HG03442 (cell line): ENCODE data around the gene CIZ1.
A peak's percentile ranks its signal among the peaks of the same experiment; 100 is the strongest.

Experiments
- ATAC-seq: cut with Tn5 transposase; IDR thresholded peaks from one replicate; pipeline ENCODE4 v1.9.1; 2021; ENCODE audit warnings: mild to moderate bottlenecking, moderate library complexity; ENCODE audit not compliant: unreplicated experiment

CIZ1 gene

DNA sequence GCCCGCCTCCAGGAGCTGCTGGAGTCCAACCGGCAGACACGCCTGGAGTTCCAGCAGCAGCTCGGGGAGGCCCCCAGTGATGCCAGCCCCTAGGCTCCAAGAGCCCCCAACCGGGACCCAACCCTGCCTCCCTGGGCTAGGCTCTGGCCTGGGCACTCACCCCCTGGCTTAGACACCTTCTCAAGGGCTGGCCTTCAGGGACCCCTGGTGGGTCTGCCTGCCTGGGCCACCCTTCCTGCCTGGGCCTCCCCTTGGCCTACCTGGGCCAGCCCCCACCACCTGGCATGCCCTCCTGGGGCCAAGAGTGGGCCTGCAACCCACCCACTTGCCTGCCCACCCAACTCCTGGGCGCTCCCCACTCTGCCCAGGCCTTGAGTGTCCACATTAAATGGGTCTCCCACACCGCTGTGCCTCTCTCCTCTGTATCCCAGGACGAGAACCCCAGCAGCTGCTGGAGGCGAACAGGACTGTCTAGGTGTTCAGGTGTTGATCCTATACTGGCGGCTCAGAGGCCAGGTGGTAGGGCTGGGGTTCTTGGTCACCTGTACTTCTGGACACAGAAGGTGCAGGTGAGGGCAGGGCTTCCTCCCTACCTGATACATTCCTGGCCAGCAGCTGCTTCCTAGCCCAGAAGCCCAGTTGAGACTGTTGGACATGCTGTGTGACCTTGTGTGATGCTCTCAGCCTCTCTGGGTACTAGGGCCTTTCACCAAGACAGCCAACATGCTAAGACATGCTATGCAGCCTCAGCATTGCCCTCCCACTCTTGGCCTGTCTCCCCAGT is 27.7 kb downstream of the CIZ1 start:
- no peak for ATAC-seq

DNA sequence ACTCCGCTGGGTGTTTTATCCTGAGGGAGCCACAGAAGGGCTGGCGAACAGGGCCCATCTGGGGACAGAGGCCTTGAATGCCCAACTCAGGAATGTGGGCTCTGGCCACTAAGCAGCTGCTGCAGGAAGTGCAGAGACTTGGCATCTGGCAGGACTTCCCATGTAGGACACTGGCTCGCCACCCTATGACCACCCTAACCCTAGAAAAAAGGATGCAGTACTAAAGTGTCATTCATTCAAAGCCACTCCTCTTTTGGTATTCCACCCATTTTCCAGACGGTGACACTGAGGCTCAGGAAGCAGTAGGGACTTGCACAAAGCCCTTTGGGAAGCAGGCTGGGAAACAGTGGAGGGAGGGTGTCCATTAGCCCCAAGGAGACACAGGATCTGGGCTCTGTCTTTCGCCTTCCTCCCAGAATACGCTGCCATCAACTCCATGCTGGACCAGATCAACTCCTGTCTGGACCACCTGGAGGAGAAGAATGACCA is 28.3 kb downstream of the CIZ1 start:
- ATAC-seq, result no peak

DNA sequence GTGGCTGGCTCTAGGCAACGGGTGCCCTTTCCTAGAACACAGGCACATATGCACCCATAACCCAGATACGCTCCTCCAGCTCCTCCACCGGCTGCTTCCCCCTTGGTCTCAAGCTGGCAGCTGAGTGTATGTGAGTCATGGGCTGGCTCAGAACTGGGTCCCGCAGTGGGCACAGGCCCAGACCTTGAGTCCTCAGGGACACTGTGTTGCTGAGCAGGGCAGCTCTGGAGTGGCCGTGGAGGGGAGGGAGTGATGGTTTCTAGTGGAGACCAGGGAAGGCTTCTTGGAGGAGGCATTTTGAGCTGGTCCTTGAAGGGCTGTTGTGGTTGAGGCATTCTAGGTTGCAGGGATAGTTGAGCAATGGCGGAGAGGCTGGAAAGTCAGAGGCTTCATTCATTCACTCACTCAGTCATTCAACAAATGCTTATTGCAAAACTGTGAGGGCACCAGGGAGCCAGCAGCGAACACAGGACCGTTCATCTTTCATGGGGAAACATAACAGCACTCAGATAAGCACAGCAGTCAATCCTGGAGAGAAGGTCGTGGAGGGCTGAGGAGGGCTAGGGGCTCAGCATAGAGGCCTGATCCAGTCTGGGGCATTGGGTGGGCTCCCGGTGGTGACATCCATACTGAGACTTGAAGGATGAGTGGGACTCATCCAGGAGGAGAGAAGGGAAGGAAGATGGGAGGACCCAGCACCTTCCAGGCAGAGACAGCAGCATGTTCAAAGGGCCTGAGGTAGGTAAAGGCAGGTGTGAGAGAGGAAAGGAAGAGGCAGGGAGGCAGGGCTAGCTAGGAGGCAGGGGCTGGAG is 29.0 kb downstream of the CIZ1 start:
- ATAC-seq, result no peak

DNA sequence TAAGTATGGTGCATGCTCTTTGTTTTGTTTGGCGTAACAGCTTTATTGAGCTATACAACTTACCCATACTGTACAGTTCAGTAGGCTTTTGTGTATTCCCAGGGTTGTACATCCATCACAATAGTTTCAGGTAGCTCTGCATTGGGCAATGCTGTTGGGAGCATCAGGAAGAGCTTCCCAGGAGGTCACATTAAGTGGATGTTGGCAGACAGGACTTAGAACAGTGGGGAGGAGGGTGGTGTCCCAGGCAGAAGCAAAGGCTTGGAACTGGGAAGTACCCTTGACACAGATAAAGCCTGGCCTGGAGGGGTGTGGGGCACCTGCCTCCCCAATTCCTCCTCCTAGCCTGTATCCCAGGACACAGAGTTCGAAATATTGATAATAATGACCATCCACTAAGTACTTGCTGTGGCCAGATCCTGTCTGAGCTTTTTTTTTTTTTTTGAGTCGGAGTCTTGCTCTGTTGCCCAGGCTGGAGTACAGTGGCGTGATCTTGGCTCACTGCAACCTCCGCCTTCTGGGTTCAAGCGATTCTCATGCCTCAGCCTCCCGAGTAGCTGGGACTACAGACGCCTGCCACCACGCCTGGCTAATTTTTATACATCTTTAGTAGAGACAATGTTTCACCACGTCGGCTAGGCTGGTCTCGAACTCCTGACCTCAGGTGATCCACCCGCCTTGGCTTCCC is 30.0 kb downstream of the CIZ1 start:
- ATAC-seq, result no peak

DNA sequence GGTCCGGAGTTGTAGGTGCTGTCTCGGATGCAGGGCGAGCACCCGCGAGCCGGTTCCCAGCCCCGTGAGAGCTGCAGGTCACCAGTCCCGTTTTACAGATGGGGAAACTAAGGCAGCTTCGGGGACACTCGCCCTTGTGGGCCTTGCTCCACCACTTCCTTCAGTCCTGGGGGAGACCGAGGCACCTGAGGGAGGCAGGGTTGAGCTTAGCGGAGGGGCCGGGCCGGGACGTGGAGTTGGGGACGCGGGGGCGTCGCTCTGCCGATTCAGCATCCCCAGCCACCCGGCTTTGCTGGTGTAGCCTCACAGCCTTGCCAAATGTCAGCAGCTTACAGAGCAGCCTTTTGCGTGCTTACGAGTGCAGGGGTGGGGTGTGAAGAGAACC is 30.8 kb downstream of the CIZ1 start:
- ATAC-seq, result peak; percentile 10

DNA sequence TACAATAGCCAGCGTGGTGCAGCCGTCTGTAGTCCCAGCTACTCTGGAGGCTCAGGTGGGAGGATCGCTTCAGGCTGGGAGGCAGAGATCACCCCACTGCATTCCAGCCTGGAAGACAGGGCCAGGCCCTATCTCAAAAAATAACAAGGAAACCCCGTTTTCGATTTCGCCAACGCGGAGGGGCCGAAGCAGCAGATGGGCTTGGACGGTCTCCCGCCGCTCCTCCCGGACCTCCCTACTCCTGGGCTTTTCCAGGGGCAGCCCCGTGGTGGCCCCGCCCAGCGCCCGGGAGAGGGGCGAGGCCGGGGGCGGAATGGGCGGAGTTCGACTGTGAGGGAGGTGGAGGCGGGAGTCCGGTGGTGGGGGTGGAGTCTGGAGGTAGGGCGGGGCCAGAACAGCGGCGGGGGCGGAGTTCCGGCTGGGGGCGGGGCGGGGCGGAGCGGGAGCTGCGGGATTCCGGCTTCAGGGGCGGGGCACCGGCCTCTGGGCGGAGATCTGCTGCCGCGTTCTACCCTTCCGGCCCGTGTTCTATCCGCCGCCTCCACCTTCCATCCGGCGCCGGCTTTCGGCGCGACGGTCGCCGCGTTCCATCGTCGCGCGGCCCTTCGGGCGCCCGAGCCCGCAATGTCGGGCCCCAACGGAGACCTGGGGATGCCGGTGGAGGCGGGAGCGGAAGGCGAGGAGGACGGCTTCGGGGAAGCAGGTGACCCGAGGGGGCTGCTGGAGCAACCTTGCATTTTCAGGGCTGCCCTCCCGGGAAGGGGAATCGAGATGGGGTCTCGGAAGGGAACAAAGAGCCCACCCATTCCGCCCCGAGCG is 31.4 kb downstream of the CIZ1 start, which contains the start of gene BBLN:
Gene BBLN (plus strand): TSS at position 482 of the 819 bp plus-strand sequence. CDS start 143 bp downstream, at position 625.
- ATAC-seq, result peak; percentile 67

DNA sequence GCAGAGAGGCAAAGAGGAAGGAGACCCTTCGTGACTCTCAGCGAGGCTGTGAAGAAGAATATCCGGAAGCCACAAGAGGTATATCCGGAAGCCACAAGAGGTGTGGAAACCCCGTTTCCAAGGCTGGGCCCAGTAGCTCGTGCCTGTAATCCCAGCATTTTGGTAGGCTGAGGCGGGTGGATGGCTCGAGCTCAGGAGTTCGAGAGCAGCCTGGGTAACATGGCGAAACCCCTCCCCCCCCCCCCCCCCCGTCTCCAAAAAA is 31.9 kb downstream of the CIZ1 start:
- ATAC-seq, result no peak

DNA sequence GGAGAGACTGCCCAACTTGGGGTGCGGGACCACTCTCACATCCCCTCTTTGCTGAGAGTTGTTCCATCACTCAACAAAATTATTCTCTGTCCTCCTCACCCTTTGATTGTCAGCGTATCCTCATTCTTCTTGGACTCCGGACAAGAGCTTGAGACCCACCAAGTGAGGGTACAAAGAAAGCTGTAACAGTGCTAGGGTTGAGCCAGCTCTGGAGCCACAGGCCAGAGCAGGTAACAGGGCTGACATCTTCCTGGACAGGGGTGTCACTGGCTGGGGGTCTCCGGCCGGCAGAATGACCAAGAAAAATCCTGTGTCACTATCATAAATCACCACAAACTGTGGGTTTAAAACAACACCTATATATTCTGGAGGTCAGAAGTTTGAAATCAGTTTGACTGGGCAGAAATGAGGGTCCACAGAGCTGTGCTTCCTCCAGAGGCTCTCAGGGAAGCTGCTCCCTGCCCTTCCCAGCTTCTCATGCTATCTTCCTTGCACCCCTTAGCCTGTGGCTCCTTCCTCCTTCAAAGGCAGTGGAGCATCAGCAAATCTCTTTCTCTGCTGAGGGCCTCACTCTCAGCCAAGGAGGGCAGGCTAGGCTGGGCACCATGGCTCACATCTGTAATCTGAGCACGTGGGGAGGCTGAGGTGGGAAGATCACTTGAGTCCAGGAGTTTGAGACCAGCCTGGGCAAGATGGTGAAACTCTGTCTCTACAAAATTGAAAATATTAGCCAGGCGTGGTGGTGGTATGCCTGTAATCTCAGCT is 35.5 kb downstream of the CIZ1 start:
- no peak for ATAC-seq

DNA sequence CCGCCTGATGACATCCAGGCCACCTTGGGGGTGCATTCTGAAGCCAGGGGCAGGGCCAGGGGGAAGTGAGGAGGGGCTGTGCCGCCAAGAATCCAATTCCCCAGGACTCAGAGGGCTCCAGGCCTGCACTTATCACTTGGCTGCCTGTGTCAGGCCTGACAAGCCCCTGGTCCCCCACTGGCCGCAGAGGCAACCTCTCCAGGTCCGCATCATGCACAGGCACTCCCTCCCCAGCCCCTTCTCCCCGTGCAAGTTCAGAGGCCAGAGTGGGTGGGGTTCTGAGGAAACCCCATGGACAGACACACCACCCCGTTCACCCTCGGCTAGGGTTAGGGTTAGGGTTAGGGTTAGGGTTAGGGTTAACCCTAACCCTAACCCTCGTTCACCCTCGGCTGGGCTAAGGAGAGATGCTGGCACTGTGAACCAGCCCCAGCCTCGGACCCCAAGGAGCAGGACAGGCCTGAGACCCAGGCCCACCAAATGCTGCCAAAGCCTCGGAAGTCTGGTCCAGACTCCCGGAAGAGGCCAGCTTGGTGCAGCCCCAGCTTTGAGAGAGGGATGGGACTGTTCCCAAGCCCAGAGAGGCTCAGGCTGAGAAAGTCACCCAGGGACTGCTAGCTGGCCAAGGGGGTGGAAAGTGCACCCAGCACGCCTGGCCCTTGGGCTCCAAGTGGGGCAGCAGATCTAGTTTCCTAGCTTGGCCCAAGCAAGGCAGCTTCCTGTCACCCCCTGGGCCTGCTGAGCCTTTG is 37.3 kb downstream of the CIZ1 start:
- ATAC-seq, result no peak

DNA sequence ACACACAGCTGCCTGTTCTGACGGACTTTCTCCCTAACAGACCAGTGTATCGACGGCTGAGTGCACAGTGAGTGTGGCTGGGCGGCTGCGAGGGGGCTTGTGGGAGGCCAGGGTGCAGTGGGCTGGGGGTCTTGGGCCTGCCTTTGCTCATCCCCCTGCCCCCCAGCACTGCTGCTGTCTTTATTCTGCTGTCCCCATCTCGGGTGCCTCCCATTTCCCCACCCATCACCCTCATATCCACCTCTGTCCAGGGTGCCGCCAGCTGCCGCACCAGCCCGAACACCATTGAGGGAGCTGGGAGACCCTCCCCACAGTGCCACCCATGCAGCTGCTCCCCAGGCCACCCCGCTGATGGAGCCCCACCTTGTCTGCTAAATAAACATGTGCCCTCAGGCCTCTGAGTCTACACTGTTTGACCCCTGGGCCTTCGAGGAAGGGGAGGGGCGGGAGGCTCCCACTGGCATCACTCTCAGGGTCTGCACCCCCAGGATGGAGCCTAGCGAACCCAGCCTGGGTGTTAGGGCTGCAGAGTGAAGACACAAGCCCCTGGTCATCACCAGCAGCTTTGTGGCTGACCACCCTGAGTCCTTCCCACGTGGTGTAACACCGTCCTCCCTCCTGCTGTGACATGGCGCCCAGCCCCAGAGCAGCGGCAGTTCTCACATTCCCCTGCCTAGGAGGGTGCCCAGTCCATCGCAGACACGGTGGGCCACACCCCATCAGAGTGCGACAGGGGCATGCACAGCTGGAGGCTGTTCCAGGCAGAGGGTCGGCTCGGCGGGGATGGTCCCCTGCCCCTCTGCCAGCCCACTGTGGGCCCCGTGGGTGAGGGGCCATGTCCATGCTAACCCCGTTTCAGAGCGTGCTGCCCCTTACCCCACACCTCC is 38.1 kb downstream of the CIZ1 start:
- ATAC-seq, result no peak

DNA sequence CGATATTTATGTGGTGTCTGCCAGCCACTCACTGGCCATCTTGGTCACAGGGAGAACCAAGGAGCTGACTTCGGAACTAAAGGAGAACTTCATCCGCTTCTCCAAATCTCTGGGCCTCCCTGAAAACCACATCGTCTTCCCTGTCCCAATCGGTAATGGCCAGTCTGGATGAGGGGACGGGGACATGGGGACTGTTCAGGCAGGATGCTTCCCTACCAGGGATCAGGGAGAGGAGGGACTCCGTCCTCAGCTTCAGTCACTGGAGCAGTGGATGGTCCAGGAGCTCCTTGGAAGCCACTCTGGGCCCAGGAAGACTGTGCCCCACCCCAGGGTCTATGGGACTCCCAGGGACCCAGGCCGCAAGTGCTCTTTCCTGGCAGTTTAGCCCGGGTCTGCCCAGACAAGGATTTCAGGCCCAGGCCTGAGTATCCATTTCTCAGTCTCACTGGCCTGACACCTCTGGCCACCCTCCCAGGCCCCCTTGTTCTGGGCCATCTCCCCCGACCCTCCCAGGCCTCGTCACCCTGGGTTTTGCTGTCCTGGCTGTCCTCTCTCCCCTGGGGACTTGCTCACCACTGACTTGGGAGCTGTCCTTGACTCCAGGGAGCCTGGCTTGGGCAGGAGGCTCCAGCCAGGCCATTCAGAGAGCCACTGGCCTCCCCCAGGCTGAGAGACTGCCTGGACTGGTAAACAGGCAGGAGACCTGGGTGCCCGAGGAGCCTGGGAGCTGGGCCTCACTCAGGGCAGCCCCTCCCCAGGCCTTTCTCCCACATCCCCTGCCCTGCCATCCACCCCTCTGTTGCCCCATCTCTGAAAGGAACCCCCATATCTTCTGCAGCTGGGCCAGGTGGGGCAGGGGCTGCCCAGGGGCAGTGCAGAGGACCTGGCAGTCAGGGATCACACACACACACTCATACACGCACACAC is 39.0 kb downstream of the CIZ1 start:
- no peak for ATAC-seq

DNA sequence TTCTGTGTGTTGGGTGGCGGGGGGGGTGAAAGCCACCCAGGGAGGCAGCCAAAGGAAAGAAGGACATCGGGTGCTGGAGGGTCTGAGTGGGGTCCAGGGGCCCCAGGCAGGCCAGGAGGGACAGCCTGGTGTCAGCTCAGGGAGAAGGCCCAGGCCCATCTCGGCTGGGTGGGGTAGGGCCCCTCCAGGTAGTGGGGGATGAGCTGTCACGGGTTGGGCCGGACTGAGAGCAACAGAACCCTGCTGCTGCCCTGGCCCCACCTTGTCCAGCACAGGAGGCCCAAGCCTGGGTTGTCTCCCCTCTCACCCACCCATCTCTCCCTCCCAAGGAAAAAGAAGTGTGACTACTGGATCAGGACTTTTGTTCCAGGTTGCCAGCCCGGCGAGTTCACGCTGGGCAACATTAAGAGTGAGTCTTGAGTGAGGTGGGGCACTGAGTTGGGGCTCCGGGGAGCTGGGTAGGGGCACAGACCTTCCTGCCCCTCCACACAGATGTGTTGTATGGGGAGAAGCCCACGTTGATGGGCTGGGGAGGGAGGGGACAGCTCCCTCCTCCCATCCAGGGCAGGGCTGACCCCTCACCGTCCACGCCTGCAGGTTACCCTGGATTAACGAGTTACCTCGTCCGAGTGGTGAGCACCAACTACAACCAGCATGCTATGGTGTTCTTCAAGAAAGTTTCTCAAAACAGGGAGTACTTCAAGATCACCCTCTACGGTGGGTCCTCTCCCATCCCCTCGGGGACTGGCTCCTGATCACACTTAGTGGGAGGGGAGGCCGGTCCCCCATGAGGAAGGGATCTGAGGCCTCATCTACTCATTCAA is 39.9 kb downstream of the CIZ1 start:
- no peak for ATAC-seq

DNA sequence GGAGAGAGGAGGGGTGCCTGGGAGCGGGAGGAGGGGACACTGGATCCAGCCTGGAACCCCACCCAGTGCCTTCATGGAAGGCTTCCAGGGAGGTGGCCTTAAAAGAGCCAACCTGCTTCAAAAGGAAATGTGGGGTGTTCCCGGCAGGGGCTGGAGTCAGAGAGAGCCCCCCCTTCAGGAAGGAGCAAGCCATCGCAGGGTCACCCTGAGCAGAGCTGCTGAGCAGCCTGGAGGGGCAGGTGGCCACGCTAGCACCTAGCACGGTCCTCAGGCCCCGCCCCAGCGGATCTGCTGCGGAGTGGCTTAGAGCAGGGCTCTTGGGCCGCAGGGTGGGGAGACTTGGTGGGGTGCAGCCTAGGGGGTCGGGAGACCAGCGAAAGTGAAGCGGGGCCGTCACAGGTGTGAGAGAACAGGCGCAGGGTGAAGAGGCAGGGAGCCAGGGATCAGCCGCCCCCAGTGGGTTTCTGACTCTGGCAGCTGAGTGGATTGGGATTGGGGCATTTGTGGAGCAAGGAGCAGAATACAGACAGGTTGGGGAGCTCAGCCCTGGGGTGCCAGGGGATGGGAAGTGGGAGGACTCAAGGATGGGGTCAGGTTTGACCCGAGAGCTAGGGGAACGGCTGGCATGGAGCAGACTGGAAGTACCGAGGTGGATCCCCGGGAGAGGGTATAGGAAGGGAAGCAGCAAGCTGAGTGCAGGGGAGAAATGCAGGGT is 40.6 kb downstream of the CIZ1 start:
- no peak for ATAC-seq

DNA sequence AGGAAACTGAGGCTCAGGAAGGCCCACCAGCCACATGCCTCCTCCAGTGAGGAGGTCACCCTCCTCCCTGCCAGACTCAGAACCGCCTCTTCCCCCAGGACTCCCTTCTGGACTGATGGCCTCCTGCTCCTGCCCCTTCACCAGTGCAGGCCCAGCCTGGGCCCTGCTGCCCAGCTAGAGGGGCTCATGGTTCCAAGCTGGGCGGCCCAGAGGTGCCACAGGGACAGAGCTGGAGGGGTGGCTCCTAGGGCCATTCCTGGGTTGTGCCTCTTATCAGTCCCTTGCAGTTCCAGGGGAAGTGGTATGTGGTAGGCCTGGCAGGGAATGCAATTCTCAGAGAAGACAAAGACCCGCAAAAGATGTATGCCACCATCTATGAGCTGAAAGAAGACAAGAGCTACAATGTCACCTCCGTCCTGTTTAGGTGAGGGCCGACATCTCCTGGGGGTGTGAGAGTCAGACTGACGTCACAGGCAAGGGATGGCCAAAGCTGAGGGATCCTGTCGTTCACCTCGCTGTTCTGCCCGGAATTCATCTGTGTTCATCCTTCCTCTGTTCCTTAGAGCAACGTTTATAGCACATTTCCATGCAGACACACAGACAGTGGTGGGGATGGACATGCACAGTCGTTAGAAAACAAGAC is 41.3 kb downstream of the CIZ1 start:
- ATAC-seq, result no peak

DNA sequence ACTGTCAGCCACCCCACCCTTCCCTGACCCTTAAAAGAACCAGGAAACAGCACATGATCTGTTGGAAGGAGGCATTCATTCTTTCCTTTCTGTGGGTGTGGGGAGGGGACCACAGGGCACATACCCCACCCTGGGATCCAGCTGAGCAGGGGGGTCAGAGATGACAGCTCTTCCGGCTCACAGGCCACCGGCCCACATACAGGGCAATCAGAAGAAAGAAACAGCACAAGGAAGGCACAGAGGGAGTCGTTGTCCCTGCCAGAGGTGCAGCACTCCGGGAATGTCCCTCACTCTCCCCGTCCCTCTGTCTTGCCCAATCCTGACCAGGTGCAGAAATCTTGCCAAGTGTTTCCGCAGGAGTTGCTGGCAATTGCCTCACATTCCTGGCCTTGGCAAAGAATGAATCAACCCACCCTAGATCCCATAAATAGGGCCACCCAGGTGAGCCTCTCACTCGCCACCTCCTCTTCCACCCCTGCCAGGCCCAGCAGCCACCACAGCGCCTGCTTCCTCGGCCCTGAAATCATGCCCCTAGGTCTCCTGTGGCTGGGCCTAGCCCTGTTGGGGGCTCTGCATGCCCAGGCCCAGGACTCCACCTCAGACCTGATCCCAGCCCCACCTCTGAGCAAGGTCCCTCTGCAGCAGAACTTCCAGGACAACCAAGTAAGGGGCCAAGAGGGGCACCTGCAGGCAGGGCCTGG is 42.2 kb downstream of the CIZ1 start, which contains the start of gene LCN2:
Gene LCN2 (plus strand): TSS at position 453 of the 701 bp plus-strand sequence. CDS start 73 bp downstream, at position 526.
- no peak for ATAC-seq
